Mesothelial cell of epicardium (in vitro differentiated cells): ENCODE measurements around the gene OSER1. TPM values are rescaled to one million over a fixed set of nuclear protein-coding genes. Genes with fewer than 3 reads are reported as not detected.

Experiments used
- DNase-seq, 2 experiments: peaks; one replicate each; pipeline ENCODE4 v3.0.0; 2021; ENCODE audit warnings: low spot score in 2 of 2; ENCODE audit not compliant: unreplicated experiment in 2 of 2
- H3K27ac Mint-ChIP-seq: 2 replicates; pipeline ENCODE4 v1.8.0; 2021; ENCODE audit warnings: mixed read lengths
- H3K27me3 Mint-ChIP-seq: 2 replicates; pipeline ENCODE4 v1.8.0; 2021; ENCODE audit warnings: low read depth, mixed read lengths
- H3K36me3 Mint-ChIP-seq: 2 replicates; pipeline ENCODE4 v1.8.0; 2021; ENCODE audit warnings: mixed read lengths
- H3K4me1 Mint-ChIP-seq: 2 replicates; pipeline ENCODE4 v1.8.0; 2021; ENCODE audit warnings: mixed read lengths
- H3K4me3 Mint-ChIP-seq: 2 replicates; pipeline ENCODE4 v1.8.0; 2021; ENCODE audit warnings: mild to moderate bottlenecking, moderate library complexity, mixed read lengths
- H3K9me3 Mint-ChIP-seq: 2 replicates; pipeline ENCODE4 v1.8.0; 2021; ENCODE audit warnings: mixed read lengths
- CTCF ChIP-seq: fragments of 200-600 bp; sonication (generic); IDR thresholded peaks from one replicate; pipeline ENCODE4 v1.5.0; 2021; ENCODE audit warnings: antibody characterized with exemption; ENCODE audit not compliant: unreplicated experiment
- total RNA-seq: library from RNA; stranded (reverse); gene quantifications from 3 replicates; pipeline ENCODE4 v1.2.1, GENCODE V29; 2021

OSER1 gene
- total RNA-seq, 1 donor from 2014 or later: 31.5 TPM

GRCh38 chr20:44181611-44182010 is 29.0 kb downstream of the OSER1 start:
- H3K27ac Mint-ChIP-seq: peak overlapping the region; percentile 48
- DNase-seq: no peak

GRCh38 chr20:44180814-44181213 is 29.8 kb downstream of the OSER1 start:
- no peak for TF ChIP-seq CTCF
- no peaks in the 10 kb centered on the region for H3K9me3 Mint-ChIP-seq

More at GRCh38 chr20:44181611-44182010, 29.0 kb downstream of the OSER1 start:
- Mint-ChIP-seq H3K4me1 (peaks cover 25% of the 10 kb centered on the region), H3K4me3 (no peak overlapping the region), H3K9me3 (no peaks in the 10 kb centered on the region), H3K27me3 (no peaks in the 10 kb centered on the region), H3K36me3 (no peaks in the 10 kb centered on the region)
- no peak for TF ChIP-seq CTCF

GRCh38 chr20:44176833-44177534 is 33.6 kb downstream of the OSER1 start:
- no peaks in the 10 kb centered on the region for H3K27me3 Mint-ChIP-seq
- H3K4me3 Mint-ChIP-seq: no peak overlapping the region
- H3K36me3 Mint-ChIP-seq: no peaks in the 10 kb centered on the region
- H3K27ac Mint-ChIP-seq: no peak overlapping the region
- DNase-seq: no peak
- no peaks in the 10 kb centered on the region for H3K9me3 Mint-ChIP-seq
- H3K4me1 Mint-ChIP-seq: peaks cover 14% of the 10 kb centered on the region
- TF ChIP-seq CTCF: no peak

More at GRCh38 chr20:44180814-44181213, 29.8 kb downstream of the OSER1 start:
- Mint-ChIP-seq H3K27ac (peak overlapping the region; percentile 73), H3K4me3 (peak overlapping the region; percentile 16), H3K27me3 (no peaks in the 10 kb centered on the region), H3K4me1 (peaks cover 21% of the 10 kb centered on the region), H3K36me3 (no peaks in the 10 kb centered on the region)
- peak in 1 of 2 experiments; percentile 42 for DNase-seq

GRCh38 chr20:44174996-44175765 is 35.4 kb downstream of the OSER1 start:
- Mint-ChIP-seq H3K27ac (no peak overlapping the region), H3K4me3 (no peak overlapping the region), H3K9me3 (no peaks in the 10 kb centered on the region), H3K27me3 (no peaks in the 10 kb centered on the region), H3K4me1 (peaks cover 7% of the 10 kb centered on the region), H3K36me3 (no peaks in the 10 kb centered on the region)
- DNase-seq: no peak
- no peak for TF ChIP-seq CTCF

GRCh38 chr20:44173846-44174245 is 36.7 kb downstream of the OSER1 start:
- TF ChIP-seq CTCF: no peak
- Mint-ChIP-seq H3K27ac (no peak overlapping the region), H3K9me3 (no peaks in the 10 kb centered on the region), H3K27me3 (no peaks in the 10 kb centered on the region), H3K36me3 (no peaks in the 10 kb centered on the region), H3K4me1 (peaks cover 7% of the 10 kb centered on the region), H3K4me3 (no peak overlapping the region)
- DNase-seq: no peak
